ENCODE measurements around the gene TEK. TPM values are rescaled to one million over a fixed set of nuclear protein-coding genes. Genes with fewer than 3 reads are reported as not detected.
A peak's percentile ranks its signal among the peaks of the same experiment; 100 is the strongest.

Gene TEK
- total and polyA plus RNA-seq, 9 donors, result 14.5 to 21.4 (median 18.9) TPM

GRCh38 chr9:27165068-27165467, 56.0 kb downstream of the TEK start:
- H3K36me3 ChIP-seq (ENCODE audit: control insufficient read depth, insufficient read depth, low read length), result no peaks in the 10 kb centered on the region
- WGBS (ENCODE audit: insufficient coverage), result 64% methylated on average over 1 of the region's 3 CpGs

GRCh38 chr9:27165670-27166069, 56.6 kb downstream of the TEK start:
- Histone ChIP-seq H3K27ac (ENCODE audit: low read length) (no peak overlapping the region), H3K4me1 (ENCODE audit: control insufficient read depth, insufficient read depth, low read length) (no peaks in the 10 kb centered on the region), H3K36me3 (ENCODE audit: control insufficient read depth, insufficient read depth, low read length) (no peaks in the 10 kb centered on the region), H3K27me3 (ENCODE audit: control insufficient read depth, insufficient read depth, low read length) (no peaks in the 10 kb centered on the region), H3K4me3 (ENCODE audit: low read length) (no peak overlapping the region), H3K9me3 (replicated peaks; ENCODE audit: control insufficient read depth, low read depth, low read length) (no peaks in the 10 kb centered on the region)
- WGBS (ENCODE audit: insufficient coverage), result 79% methylated on average over 5 of the region's 10 CpGs
- no peak for DNase-seq

More at GRCh38 chr9:27165068-27165467, 56.0 kb downstream of the TEK start:
- Histone ChIP-seq H3K27me3 (ENCODE audit: control insufficient read depth, insufficient read depth, low read length) (no peaks in the 10 kb centered on the region), H3K9me3 (replicated peaks; ENCODE audit: control insufficient read depth, low read depth, low read length) (no peaks in the 10 kb centered on the region), H3K27ac (ENCODE audit: low read length) (no peak overlapping the region), H3K4me3 (ENCODE audit: low read length) (no peak overlapping the region), H3K4me1 (ENCODE audit: control insufficient read depth, insufficient read depth, low read length) (no peaks in the 10 kb centered on the region)
- DNase-seq, result no peak

- Histone ChIP-seq H3K36me3 (ENCODE audit: control insufficient read depth, insufficient read depth, low read length) (no peaks in the 10 kb centered on the region), H3K4me3 (ENCODE audit: low read length) (no peak overlapping the region), H3K9me3 (replicated peaks; ENCODE audit: control insufficient read depth, low read depth, low read length) (no peaks in the 10 kb centered on the region), H3K27ac (ENCODE audit: low read length) (no peak overlapping the region), H3K27me3 (ENCODE audit: control insufficient read depth, insufficient read depth, low read length) (no peaks in the 10 kb centered on the region), H3K4me1 (ENCODE audit: control insufficient read depth, insufficient read depth, low read length) (no peaks in the 10 kb centered on the region)
- no peak for DNase-seq
- no CpG with 5 or more reads among the region's 1 CpG for WGBS (ENCODE audit: insufficient coverage)
Observed at GRCh38 chr9:27168496-27168895, 59.5 kb downstream of the TEK start.

GRCh38 chr9:27168951-27169350, 59.9 kb downstream of the TEK start:
- Histone ChIP-seq H3K27ac (ENCODE audit: low read length) (no peak overlapping the region), H3K27me3 (ENCODE audit: control insufficient read depth, insufficient read depth, low read length) (no peaks in the 10 kb centered on the region), H3K36me3 (ENCODE audit: control insufficient read depth, insufficient read depth, low read length) (no peaks in the 10 kb centered on the region), H3K4me1 (ENCODE audit: control insufficient read depth, insufficient read depth, low read length) (no peaks in the 10 kb centered on the region), H3K9me3 (replicated peaks; ENCODE audit: control insufficient read depth, low read depth, low read length) (no peaks in the 10 kb centered on the region), H3K4me3 (ENCODE audit: low read length) (no peak overlapping the region)
- WGBS (ENCODE audit: insufficient coverage), result 86% methylated on average over 1 of the region's 3 CpGs
- no peak for DNase-seq

GRCh38 chr9:27176971-27177370, 67.9 kb downstream of the TEK start:
- Histone ChIP-seq H3K27ac (ENCODE audit: low read length) (no peak overlapping the region), H3K4me3 (ENCODE audit: low read length) (no peak overlapping the region), H3K4me1 (ENCODE audit: control insufficient read depth, insufficient read depth, low read length) (no peaks in the 10 kb centered on the region), H3K36me3 (ENCODE audit: control insufficient read depth, insufficient read depth, low read length) (no peaks in the 10 kb centered on the region), H3K9me3 (replicated peaks; ENCODE audit: control insufficient read depth, low read depth, low read length) (peaks cover 3% of the 10 kb centered on the region), H3K27me3 (ENCODE audit: control insufficient read depth, insufficient read depth, low read length) (no peaks in the 10 kb centered on the region)
- no CpG with 5 or more reads among the region's 3 CpGs for WGBS (ENCODE audit: insufficient coverage)
- peak; percentile 28 for DNase-seq

- DNase-seq, result no peak
- 100% methylated on average over 1 of the region's 2 CpGs for WGBS (ENCODE audit: insufficient coverage)
- no peaks in the 10 kb centered on the region for H3K4me1 ChIP-seq (ENCODE audit: control insufficient read depth, insufficient read depth, low read length)
- peaks cover 3% of the 10 kb centered on the region for H3K9me3 ChIP-seq (replicated peaks; ENCODE audit: control insufficient read depth, low read depth, low read length)
- H3K36me3 ChIP-seq (ENCODE audit: control insufficient read depth, insufficient read depth, low read length), result no peaks in the 10 kb centered on the region
- no peak overlapping the region for H3K27ac ChIP-seq (ENCODE audit: low read length)
- no peaks in the 10 kb centered on the region for H3K27me3 ChIP-seq (ENCODE audit: control insufficient read depth, insufficient read depth, low read length)
- no peak overlapping the region for H3K4me3 ChIP-seq (ENCODE audit: low read length)
Observed at GRCh38 chr9:27179245-27179865, 70.3 kb downstream of the TEK start.

GRCh38 chr9:27181381-27181780, 72.4 kb downstream of the TEK start:
- no CpG with 5 or more reads among the region's 4 CpGs for WGBS (ENCODE audit: insufficient coverage)
- H3K27me3 ChIP-seq (ENCODE audit: control insufficient read depth, insufficient read depth, low read length), result no peaks in the 10 kb centered on the region
- H3K27ac ChIP-seq (ENCODE audit: low read length), result no peak overlapping the region
- H3K36me3 ChIP-seq (ENCODE audit: control insufficient read depth, insufficient read depth, low read length), result no peaks in the 10 kb centered on the region
- H3K4me3 ChIP-seq (ENCODE audit: low read length), result no peak overlapping the region
- peaks cover 3% of the 10 kb centered on the region for H3K9me3 ChIP-seq (replicated peaks; ENCODE audit: control insufficient read depth, low read depth, low read length)
- no peak for DNase-seq
- H3K4me1 ChIP-seq (ENCODE audit: control insufficient read depth, insufficient read depth, low read length), result no peaks in the 10 kb centered on the region

- no peaks in the 10 kb centered on the region for H3K4me1 ChIP-seq (ENCODE audit: control insufficient read depth, insufficient read depth, low read length)
- DNase-seq, result no peak
- no peak overlapping the region for H3K27ac ChIP-seq (ENCODE audit: low read length)
- no peak overlapping the region for H3K4me3 ChIP-seq (ENCODE audit: low read length)
- peaks cover 3% of the 10 kb centered on the region for H3K9me3 ChIP-seq (replicated peaks; ENCODE audit: control insufficient read depth, low read depth, low read length)
- H3K36me3 ChIP-seq (ENCODE audit: control insufficient read depth, insufficient read depth, low read length), result no peaks in the 10 kb centered on the region
- WGBS (ENCODE audit: insufficient coverage), result no CpG with 5 or more reads among the region's 3 CpGs
- no peaks in the 10 kb centered on the region for H3K27me3 ChIP-seq (ENCODE audit: control insufficient read depth, insufficient read depth, low read length)
Observed at GRCh38 chr9:27182421-27182820, 73.4 kb downstream of the TEK start.

GRCh38 chr9:27183131-27183530, 74.1 kb downstream of the TEK start:
- no CpG with 5 or more reads among the region's 2 CpGs for whole genome bisulfite sequencing (ENCODE audit: insufficient coverage)
- Histone ChIP-seq H3K4me1 (ENCODE audit: control insufficient read depth, insufficient read depth, low read length) (no peaks in the 10 kb centered on the region), H3K27ac (ENCODE audit: low read length) (no peak overlapping the region), H3K4me3 (ENCODE audit: low read length) (no peak overlapping the region), H3K36me3 (ENCODE audit: control insufficient read depth, insufficient read depth, low read length) (no peaks in the 10 kb centered on the region), H3K27me3 (ENCODE audit: control insufficient read depth, insufficient read depth, low read length) (no peaks in the 10 kb centered on the region), H3K9me3 (replicated peaks; ENCODE audit: control insufficient read depth, low read depth, low read length) (peaks cover 2% of the 10 kb centered on the region)
- no peak for DNase-seq

- H3K27me3 ChIP-seq (ENCODE audit: control insufficient read depth, insufficient read depth, low read length), result no peaks in the 10 kb centered on the region
- WGBS (ENCODE audit: insufficient coverage), result 92% methylated on average over 2 of the region's 5 CpGs
- H3K27ac ChIP-seq (ENCODE audit: low read length), result no peak overlapping the region
- DNase-seq, result no peak
- no peak overlapping the region for H3K4me3 ChIP-seq (ENCODE audit: low read length)
- H3K4me1 ChIP-seq (ENCODE audit: control insufficient read depth, insufficient read depth, low read length), result no peaks in the 10 kb centered on the region
- H3K36me3 ChIP-seq (ENCODE audit: control insufficient read depth, insufficient read depth, low read length), result no peaks in the 10 kb centered on the region
- no peaks in the 10 kb centered on the region for H3K9me3 ChIP-seq (replicated peaks; ENCODE audit: control insufficient read depth, low read depth, low read length)
Observed at GRCh38 chr9:27183701-27184100, 74.7 kb downstream of the TEK start.

Data from muscle of leg (tissue), 11 donors.